Measurements from ENCODE around the gene C19orf38. TPM values are rescaled to one million over a fixed set of nuclear protein-coding genes. Genes with fewer than 3 reads are reported as not detected.
A peak's percentile ranks its signal among the peaks of the same experiment; 100 is the strongest.

C19orf38 gene
- total and polyA plus RNA-seq, 9 of the 15 experiments (the other 6 are each of a cell fraction or from before 2014, with no cell fraction given) = 0.14 to 0.18 TPM; not detected in 7

GRCh38 chr19:10830931-10831779 lies 17.1 kb upstream of the C19orf38 start (continued):
- no peak for TF ChIP-seq ZFP91 (CRISPR knock-in tag; IDR thresholded peaks at IDR 0.05)
- TF ChIP-seq RBM22 (IDR thresholded peaks at IDR 0.05; ENCODE audit: low read depth, low read length, poor library complexity, severe bottlenecking) = peak; percentile 51
- no peak for TF ChIP-seq NFXL1 (CRISPR knock-in tag; IDR thresholded peaks at IDR 0.05)
- no peak for TF ChIP-seq NR0B1 (IDR thresholded peaks at IDR 0.05; ENCODE audit: partially characterized antibody)

All from K562 (cell line).